ENCODE measurements around the gene ZNF488. TPM values are rescaled to one million over a fixed set of nuclear protein-coding genes. Genes with fewer than 3 reads are reported as not detected.

Gene ZNF488
- total and polyA plus RNA-seq, 10 of the 15 experiments (the other 5 are each of a cell fraction or from before 2014, with no cell fraction given), result not detected

DNA sequence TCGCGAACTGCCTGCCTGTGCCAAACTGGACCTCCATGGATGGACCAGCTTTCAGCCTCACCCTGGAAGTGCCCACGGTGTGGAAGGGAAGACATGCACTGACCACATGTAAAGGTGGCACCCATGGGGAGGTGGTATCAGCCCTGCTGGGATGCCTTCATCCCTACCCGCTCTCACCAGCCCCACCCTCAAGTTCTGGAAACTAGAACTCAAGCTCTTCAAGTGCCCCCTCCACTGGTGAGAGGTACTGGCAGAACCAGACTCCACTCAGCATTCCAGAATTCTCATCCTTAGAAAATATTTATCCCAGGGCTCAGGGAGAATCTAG is 5.9 kb downstream of the ZNF488 start:
- intact Hi-C loops (cut with micrococcal nuclease; ENCODE audit: unreplicated experiment) (no loop called here), in situ Hi-C loops (cut with MboI) (no loop called here)
- H3K4me2 ChIP-seq (ENCODE audit: control insufficient read depth, insufficient read depth), result no peak overlapping the region
- H4K20me1 ChIP-seq (ENCODE audit: control insufficient read depth, insufficient read depth), result no peaks in the 10 kb centered on the region
- H3K9me3 ChIP-seq (replicated peaks; ENCODE audit: control insufficient read depth, insufficient read depth, low read length), result no peaks in the 10 kb centered on the region
- CTCF ChIA-PET, result no interaction called here
- FAIRE-seq, result no peak
- no peak overlapping the region for H3K27ac ChIP-seq (ENCODE audit: control insufficient read depth, insufficient read depth)
- no peak overlapping the region for H2AFZ ChIP-seq (ENCODE audit: control insufficient read depth, low read depth, low read length)
- SMC1A ChIA-PET (ENCODE audit: uncharacterized antibody, unreplicated experiment), result no interaction called here
- ATAC-seq, result no peak
- no peaks in the 10 kb centered on the region for H3K79me2 ChIP-seq (ENCODE audit: control insufficient read depth, insufficient read depth, low read length)
- RAD21 ChIA-PET (ENCODE audit: unreplicated experiment), result no interaction called here
- POLR2A ChIA-PET, result no interaction called here
- H3K27me3 ChIP-seq (replicated peaks in 1 of 2; ENCODE audit: control insufficient read depth in 2 of 2, insufficient read depth in 2 of 2, low read length in 1 of 2), result peaks cover 0 to 13% of the 10 kb centered on the region in 2 experiments; a peak in 3 of 4 replicates
- no peak for DNase-seq (ENCODE audit: low read depth, low spot score)
- no TSS peak for BruUV-seq (replicated peaks)
- no peaks in the 10 kb centered on the region for H3K4me1 ChIP-seq (ENCODE audit: control insufficient read depth, insufficient read depth, low read length)
- no peak overlapping the region for H3K4me3 ChIP-seq
- H3K9ac ChIP-seq (ENCODE audit: control insufficient read depth, insufficient read depth, low read length), result no peak overlapping the region
- TF ChIP-seq NFYA (IDR thresholded peaks at IDR 0.05; ENCODE audit: borderline replicate concordance, low read depth, low read length) (no peak), SMAD5 (IDR thresholded peaks at IDR 0.05; ENCODE audit: low read depth) (no peak), SREBF2 (IDR thresholded peaks at IDR 0.05; ENCODE audit: low read length) (no peak)
- 69% methylated on average over 4 of the region's 4 CpGs for WGBS (ENCODE audit: insufficient coverage, insufficient replicate concordance, low lambda C conversion rate, missing lambda C conversion rate)
- no peaks in the 10 kb centered on the region for H3K36me3 ChIP-seq (ENCODE audit: control insufficient read depth in 2 of 2, insufficient read depth in 2 of 2, low read length in 1 of 2)

DNA sequence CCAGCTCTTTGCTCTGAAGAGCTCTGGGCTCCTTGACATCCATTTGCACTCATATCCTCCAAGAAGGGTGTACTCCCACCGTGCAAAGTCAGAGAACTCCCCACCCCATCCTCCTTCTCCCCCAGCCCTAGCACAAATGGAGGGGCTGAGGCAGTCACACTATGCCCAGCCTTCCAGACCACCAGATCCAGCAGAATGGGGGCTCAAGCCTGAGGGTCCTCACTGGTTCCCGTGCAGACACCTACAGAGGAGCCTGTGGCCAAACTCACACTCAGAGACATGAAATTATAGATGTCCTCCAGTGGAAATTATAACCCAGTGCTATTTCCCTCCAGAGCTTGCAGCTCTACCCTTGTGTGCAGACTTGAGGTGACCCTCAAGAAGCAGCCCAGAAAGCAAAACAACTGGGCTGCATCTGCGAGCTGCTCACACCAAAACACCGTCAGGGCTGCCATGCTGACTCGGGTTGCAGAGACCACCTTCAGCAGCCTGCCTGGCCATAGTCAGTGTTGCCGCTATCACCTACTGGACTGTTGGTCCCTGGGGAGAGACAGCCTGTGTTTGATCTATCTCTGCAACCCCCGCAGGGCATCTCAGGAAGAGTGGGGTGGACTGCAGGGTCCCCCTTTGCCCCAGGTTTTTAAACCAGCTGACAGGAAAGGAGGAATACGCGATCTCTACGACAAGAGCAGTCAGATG is 7.4 kb downstream of the ZNF488 start:
- in situ Hi-C loops (cut with MboI), result no loop called here
- no peak overlapping the region for H2AFZ ChIP-seq (ENCODE audit: control insufficient read depth, low read depth, low read length)
- no peaks in the 10 kb centered on the region for H4K20me1 ChIP-seq (ENCODE audit: control insufficient read depth, insufficient read depth)
- H3K9ac ChIP-seq (ENCODE audit: control insufficient read depth, insufficient read depth, low read length), result no peak overlapping the region
- no TSS peak for BruUV-seq (replicated peaks)
- no peaks in the 10 kb centered on the region for H3K79me2 ChIP-seq (ENCODE audit: control insufficient read depth, insufficient read depth, low read length)
- ChIA-PET SMC1A (ENCODE audit: uncharacterized antibody, unreplicated experiment) (no interaction called here), RAD21 (ENCODE audit: unreplicated experiment) (no interaction called here), POLR2A (no interaction called here), CTCF (interaction anchor here (0.6 to 2.2 kb wide), 2 partner anchors 36 to 819 kb away, joined by 3 to 5 read pairs; no protein-coding TSS in a partner anchor)
- H3K27ac ChIP-seq (ENCODE audit: control insufficient read depth, insufficient read depth), result no peak overlapping the region
- FAIRE-seq (no peak), DNase-seq (ENCODE audit: low read depth, low spot score) (no peak), ATAC-seq (no peak)
- no peak overlapping the region for H3K4me2 ChIP-seq (ENCODE audit: control insufficient read depth, insufficient read depth)
- intact Hi-C loops (cut with micrococcal nuclease; ENCODE audit: unreplicated experiment), result no loop called here
- no peaks in the 10 kb centered on the region for H3K4me1 ChIP-seq (ENCODE audit: control insufficient read depth, insufficient read depth, low read length)
- no peaks in the 10 kb centered on the region for H3K36me3 ChIP-seq (ENCODE audit: control insufficient read depth in 2 of 2, insufficient read depth in 2 of 2, low read length in 1 of 2)
- 6% methylated on average over 10 of the region's 10 CpGs for WGBS (ENCODE audit: insufficient coverage, insufficient replicate concordance, low lambda C conversion rate, missing lambda C conversion rate)
- H3K4me3 ChIP-seq, result no peak overlapping the region
- peaks cover 0 to 13% of the 10 kb centered on the region in 2 experiments; a peak in 2 of 4 replicates for H3K27me3 ChIP-seq (replicated peaks in 1 of 2; ENCODE audit: control insufficient read depth in 2 of 2, insufficient read depth in 2 of 2, low read length in 1 of 2)
- no peaks in the 10 kb centered on the region for H3K9me3 ChIP-seq (replicated peaks; ENCODE audit: control insufficient read depth, insufficient read depth, low read length)
- no peak for TF ChIP-seq TBL1XR1 (IDR thresholded peaks at IDR 0.05; ENCODE audit: low read depth, low read length)
- TF ChIP-seq POU2F2 (IDR thresholded peaks at IDR 0.05; ENCODE audit: borderline replicate concordance, low read depth, low read length), result no peak
- TF ChIP-seq EP300 (IDR thresholded peaks at IDR 0.05; ENCODE audit: borderline replicate concordance in 1 of 2, control insufficient read depth in 1 of 2, low read depth in 2 of 2, low read length in 2 of 2), result no peak
- TF ChIP-seq BACH1 (IDR thresholded peaks at IDR 0.05; ENCODE audit: borderline replicate concordance), result no peak
- no peak for TF ChIP-seq SRF (IDR thresholded peaks at IDR 0.05; ENCODE audit: low read depth in 2 of 2, low read length in 2 of 2)
- TF ChIP-seq, protein P1, sequence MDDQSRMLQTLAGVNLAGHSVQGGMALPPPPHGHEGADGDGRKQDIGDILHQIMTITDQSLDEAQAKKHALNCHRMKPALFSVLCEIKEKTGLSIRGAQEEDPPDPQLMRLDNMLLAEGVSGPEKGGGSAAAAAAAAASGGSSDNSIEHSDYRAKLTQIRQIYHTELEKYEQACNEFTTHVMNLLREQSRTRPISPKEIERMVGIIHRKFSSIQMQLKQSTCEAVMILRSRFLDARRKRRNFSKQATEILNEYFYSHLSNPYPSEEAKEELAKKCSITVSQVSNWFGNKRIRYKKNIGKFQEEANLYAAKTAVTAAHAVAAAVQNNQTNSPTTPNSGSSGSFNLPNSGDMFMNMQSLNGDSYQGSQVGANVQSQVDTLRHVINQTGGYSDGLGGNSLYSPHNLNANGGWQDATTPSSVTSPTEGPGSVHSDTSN (IDR thresholded peaks at IDR 0.05; ENCODE audit: insufficient replicate concordance, low read depth, low read length), result no peak
- TF ChIP-seq BHLHE40 (IDR thresholded peaks at IDR 0.05; ENCODE audit: borderline replicate concordance in 1 of 2, low read depth in 2 of 2, low read length in 1 of 2), result no peak
- TF ChIP-seq MYC (IDR thresholded peaks at IDR 0.05; ENCODE audit: insufficient read depth, insufficient read length, insufficient replicate concordance, low read length, severe bottlenecking), result no peak
- TF ChIP-seq, protein P2, sequence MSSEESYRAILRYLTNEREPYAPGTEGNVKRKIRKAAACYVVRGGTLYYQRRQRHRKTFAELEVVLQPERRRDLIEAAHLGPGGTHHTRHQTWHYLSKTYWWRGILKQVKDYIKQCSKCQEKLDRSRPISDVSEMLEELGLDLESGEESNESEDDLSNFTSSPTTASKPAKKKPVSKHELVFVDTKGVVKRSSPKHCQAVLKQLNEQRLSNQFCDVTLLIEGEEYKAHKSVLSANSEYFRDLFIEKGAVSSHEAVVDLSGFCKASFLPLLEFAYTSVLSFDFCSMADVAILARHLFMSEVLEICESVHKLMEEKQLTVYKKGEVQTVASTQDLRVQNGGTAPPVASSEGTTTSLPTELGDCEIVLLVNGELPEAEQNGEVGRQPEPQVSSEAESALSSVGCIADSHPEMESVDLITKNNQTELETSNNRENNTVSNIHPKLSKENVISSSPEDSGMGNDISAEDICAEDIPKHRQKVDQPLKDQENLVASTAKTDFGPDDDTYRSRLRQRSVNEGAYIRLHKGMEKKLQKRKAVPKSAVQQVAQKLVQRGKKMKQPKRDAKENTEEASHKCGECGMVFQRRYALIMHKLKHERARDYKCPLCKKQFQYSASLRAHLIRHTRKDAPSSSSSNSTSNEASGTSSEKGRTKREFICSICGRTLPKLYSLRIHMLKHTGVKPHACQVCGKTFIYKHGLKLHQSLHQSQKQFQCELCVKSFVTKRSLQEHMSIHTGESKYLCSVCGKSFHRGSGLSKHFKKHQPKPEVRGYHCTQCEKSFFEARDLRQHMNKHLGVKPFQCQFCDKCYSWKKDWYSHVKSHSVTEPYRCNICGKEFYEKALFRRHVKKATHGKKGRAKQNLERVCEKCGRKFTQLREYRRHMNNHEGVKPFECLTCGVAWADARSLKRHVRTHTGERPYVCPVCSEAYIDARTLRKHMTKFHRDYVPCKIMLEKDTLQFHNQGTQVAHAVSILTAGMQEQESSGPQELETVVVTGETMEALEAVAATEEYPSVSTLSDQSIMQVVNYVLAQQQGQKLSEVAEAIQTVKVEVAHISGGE (CRISPR knock-in tag; IDR thresholded peaks at IDR 0.05), result no peak
